Mammary microvascular endothelial cell (primary cell): ENCODE results near the gene C2CD4C. TPM values are rescaled to one million over a fixed set of nuclear protein-coding genes. Genes with fewer than 3 reads are reported as not detected.

ENCODE experiments used
- total RNA-seq: library from RNA; depleted of rRNA; stranded (reverse); fragments of >200 nt; gene quantifications from 2 replicates; pipeline ENCODE4 v1.2.3, GENCODE V29; 2015

The C2CD4C gene
- under 0.01 and 0.10 TPM in 2 replicates for total RNA-seq

GRCh38 chr19:408902-409515 lies at the start of gene C2CD4C:
TSS of gene C2CD4C (minus strand) at chr19:409147. CDS start at chr19:408361, 786 bp downstream.

Other genes with a start within 250 kb of the C2CD4C start
- 15.1 and 17.9 TPM in 2 replicates for gene PLPP2, start 117.7 kb downstream of the C2CD4C start, total RNA-seq
- 25.7 and 26.4 TPM in 2 replicates for gene MIER2, start 64.4 kb downstream of the C2CD4C start, total RNA-seq
- gene SHC2, start 51.9 kb upstream of the C2CD4C start, total RNA-seq = 2.3 and 4.3 TPM in 2 replicates
- 0.05 TPM in 1 of 2 replicates, not detected in the other for gene MADCAM1, start 87.3 kb upstream of the C2CD4C start, total RNA-seq
- gene TPGS1, start 98.3 kb upstream of the C2CD4C start, total RNA-seq = 40.9 and 48.2 TPM in 2 replicates
- 111 and 117 TPM in 2 replicates for gene CDC34, start 122.6 kb upstream of the C2CD4C start, total RNA-seq
- gene GZMM, start 134.9 kb upstream of the C2CD4C start, total RNA-seq = not detected in 2 replicates
- 537 and 604 TPM in 2 replicates for gene BSG, start 163.4 kb upstream of the C2CD4C start, total RNA-seq
- 0.07 and 0.10 TPM in 2 replicates for gene HCN2, start 180.7 kb upstream of the C2CD4C start, total RNA-seq
- 27.9 and 38.4 TPM in 2 replicates for gene POLRMT, start 224.4 kb upstream of the C2CD4C start, total RNA-seq
- not detected in 2 replicates for gene FGF22, start 230.7 kb upstream of the C2CD4C start, total RNA-seq